ENCODE measurements around the gene CHRNA4. TPM values are rescaled to one million over a fixed set of nuclear protein-coding genes. Genes with fewer than 3 reads are reported as not detected.

The CHRNA4 gene
- total and polyA plus RNA-seq, 12 donors = 0.06 to 0.57 (median 0.26) TPM; not detected in 5

DNA sequence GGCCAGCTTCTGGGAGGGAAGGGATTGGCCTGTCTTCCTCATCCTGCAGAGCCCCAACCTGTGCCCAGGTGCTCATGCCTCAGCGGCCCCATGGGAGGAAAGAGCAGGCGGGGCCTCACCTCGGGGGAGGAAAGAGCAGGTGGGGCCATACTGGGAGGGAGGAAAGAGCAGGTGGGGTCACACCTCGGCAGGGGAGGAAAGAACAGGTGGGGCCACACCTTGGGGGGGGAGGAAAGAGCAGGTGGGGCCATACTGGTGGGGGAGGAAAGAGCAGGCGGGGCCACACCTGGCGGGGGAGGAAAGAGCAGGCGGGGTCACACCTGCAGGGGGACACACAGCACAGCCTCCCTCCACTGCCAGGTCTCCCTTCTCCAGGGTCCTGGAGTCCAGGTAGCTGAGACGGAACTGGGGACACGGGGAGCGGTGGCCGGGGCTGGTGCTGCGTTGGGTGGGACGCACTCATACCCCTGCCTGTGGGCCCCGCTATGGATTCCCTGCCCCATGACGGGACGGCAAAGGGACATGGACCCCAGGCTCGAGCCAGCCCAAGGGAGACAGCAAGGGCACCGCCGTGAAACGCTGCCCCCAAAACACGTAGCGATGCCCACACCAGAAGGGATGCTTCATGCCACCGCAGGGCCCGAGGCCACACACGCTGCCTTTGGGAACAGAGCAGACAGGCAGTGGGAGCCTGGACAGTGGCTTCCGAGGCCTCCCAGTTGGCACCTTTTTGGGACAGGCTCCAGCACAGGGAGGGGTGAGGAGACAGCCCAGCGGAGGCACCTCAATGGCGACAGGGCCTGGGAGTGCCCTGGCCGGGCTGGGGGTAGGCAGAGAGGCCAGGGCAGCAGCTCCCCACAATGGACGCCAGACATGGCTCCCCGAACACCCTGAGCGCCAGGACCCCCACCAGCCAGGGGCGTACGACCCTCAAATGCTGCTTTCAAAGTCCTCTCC, 43.3 kb upstream of the CHRNA4 start:
- Histone ChIP-seq H3K27ac (no peak overlapping the region), H3K4me1 (replicated peaks in 1 of 2) (no peaks in the 10 kb centered on the region), H3K4me3 (no peak overlapping the region), H3K36me3 (replicated peaks in 1 of 2) (no peaks in the 10 kb centered on the region), H3K9me3 (replicated peaks in 1 of 3) (no peaks in the 10 kb centered on the region), H3K27me3 (no peaks in the 10 kb centered on the region)
- TF ChIP-seq POLR2A (IDR thresholded peaks at IDR 0.05) = no peak
- TF ChIP-seq, protein P1, sequence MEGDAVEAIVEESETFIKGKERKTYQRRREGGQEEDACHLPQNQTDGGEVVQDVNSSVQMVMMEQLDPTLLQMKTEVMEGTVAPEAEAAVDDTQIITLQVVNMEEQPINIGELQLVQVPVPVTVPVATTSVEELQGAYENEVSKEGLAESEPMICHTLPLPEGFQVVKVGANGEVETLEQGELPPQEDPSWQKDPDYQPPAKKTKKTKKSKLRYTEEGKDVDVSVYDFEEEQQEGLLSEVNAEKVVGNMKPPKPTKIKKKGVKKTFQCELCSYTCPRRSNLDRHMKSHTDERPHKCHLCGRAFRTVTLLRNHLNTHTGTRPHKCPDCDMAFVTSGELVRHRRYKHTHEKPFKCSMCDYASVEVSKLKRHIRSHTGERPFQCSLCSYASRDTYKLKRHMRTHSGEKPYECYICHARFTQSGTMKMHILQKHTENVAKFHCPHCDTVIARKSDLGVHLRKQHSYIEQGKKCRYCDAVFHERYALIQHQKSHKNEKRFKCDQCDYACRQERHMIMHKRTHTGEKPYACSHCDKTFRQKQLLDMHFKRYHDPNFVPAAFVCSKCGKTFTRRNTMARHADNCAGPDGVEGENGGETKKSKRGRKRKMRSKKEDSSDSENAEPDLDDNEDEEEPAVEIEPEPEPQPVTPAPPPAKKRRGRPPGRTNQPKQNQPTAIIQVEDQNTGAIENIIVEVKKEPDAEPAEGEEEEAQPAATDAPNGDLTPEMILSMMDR (IDR thresholded peaks at IDR 0.05) = no peak
- DNase-seq = no peak
- WGBS, 4 donors = 75 to 78% (median 75%) methylated on average over 13 to 34 of the region's 34 CpGs
- intact Hi-C loops (cut with DNase I) = no loop called here

DNA sequence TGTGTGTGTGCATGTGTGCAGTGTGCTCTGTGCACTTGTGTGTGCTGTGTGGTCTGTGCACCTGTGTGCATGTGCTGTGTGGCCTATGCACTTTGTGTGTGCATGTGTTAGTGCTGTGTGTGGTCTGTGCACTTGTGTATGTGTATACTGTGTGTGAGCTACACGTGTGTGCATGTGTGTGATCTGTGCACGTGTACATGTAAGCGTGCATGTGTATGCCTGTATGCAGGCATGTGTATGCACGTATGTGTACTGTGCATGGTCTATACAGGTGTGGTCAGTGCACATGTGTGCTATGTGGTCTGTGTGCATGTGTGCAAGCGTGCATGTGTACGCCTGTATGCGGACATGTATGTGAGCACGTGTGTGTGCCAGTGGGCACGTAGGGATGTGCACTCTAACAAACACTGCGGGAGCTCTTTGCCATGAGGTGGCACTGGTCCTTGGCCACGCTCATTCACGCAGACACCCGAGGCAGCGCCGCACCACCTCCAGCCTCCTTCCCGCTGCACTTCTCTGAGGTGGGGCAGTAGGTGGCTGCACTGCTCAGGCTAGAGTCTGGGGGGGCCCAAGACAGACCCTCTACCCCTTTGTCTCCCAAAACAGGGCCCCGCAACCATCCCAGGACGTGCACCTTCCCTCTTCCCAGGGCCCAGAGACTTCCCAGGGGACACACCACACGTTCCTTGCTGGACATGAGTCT, 42.4 kb upstream of the CHRNA4 start:
- no peaks in the 10 kb centered on the region for H3K27me3 ChIP-seq
- TF ChIP-seq POLR2A (IDR thresholded peaks at IDR 0.05) = no peak
- TF ChIP-seq, protein P1 (IDR thresholded peaks at IDR 0.05) = no peak
- intact Hi-C loops (cut with DNase I) = no loop called here
- H3K27ac ChIP-seq = no peak overlapping the region
- no peaks in the 10 kb centered on the region for H3K9me3 ChIP-seq (replicated peaks in 1 of 3)
- no peak overlapping the region for H3K4me3 ChIP-seq
- 74 to 84% (median 78%) methylated on average over 13 to 19 of the region's 19 CpGs for WGBS, 4 donors
- no peak for DNase-seq
- H3K36me3 ChIP-seq (replicated peaks in 1 of 2) = no peaks in the 10 kb centered on the region
- H3K4me1 ChIP-seq (replicated peaks in 1 of 2) = no peaks in the 10 kb centered on the region

DNA sequence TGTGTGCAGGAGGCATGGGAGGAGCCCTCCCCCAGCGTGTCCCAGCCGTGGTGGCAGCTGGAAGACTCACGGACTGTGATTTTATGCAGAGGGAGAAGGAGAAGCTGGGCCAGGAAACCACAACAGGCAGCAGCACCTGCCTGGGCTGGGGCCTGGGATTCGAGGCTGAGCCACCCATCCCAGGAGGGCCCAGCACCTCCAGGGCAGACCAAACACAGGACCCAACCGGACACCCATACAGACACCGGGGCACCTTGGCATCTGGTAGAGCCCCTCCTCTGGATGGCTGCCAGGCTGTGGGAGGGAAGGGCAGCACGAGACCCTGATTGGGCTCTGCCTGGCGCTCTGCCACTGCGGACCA, 41.7 kb upstream of the CHRNA4 start:
- no peak overlapping the region for H3K27ac ChIP-seq
- WGBS, 4 donors = 5 to 42% (median 29%) methylated on average over 3 to 9 of the region's 9 CpGs
- no peak for TF ChIP-seq POLR2A (IDR thresholded peaks at IDR 0.05)
- TF ChIP-seq, protein P1 (IDR thresholded peaks at IDR 0.05) = no peak
- no peak overlapping the region for H3K4me3 ChIP-seq
- DNase-seq = no peak
- no peaks in the 10 kb centered on the region for H3K9me3 ChIP-seq (replicated peaks in 1 of 3)
- intact Hi-C loops (cut with DNase I) = no loop called here
- no peaks in the 10 kb centered on the region for H3K4me1 ChIP-seq (replicated peaks in 1 of 2)
- H3K36me3 ChIP-seq (replicated peaks in 1 of 2) = no peaks in the 10 kb centered on the region
- H3K27me3 ChIP-seq = no peaks in the 10 kb centered on the region

DNA sequence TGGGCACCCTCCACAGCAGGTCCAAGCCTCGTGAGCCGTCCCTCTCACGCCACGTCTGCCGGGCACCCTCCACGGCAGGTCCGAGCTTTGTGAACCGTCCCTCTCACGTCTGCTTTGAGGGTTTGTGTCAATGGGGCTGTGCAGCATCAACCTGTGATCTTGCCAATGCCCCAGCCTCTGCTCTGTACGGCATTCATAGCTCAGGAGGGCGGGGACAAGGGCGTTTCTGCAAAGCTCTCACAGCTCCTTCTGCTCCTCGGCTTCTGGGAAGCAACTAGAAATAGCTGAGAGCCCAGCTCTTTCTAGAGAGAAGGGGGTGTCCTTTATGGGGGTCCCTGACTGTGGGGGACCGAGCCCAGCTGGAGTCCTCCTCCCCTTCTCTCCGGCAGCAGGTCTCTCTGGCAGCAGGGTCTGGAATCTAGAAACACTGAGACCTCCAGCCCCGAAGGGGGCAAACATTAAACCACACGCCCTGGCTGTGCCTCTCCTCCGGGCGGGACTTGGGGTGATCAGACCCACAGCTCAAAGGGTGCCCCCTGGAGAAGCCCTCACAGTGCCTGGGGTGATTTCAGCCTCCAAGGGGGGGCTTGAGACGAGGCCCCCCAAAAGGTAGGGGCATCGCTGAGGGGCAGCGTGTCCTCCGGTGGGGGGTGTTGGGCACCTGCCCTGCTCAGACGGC, 41.2 kb upstream of the CHRNA4 start:
- H3K27me3 ChIP-seq = no peaks in the 10 kb centered on the region
- no peak overlapping the region for H3K4me3 ChIP-seq
- H3K4me1 ChIP-seq (replicated peaks in 1 of 2) = no peaks in the 10 kb centered on the region
- no peaks in the 10 kb centered on the region for H3K9me3 ChIP-seq (replicated peaks in 1 of 3)
- 45 to 67% (median 56%) methylated on average over 13 to 24 of the region's 24 CpGs for WGBS, 4 donors
- H3K27ac ChIP-seq = no peak overlapping the region
- intact Hi-C loops (cut with DNase I) = no loop called here
- H3K36me3 ChIP-seq (replicated peaks in 1 of 2) = no peaks in the 10 kb centered on the region
- no peak for TF ChIP-seq POLR2A (IDR thresholded peaks at IDR 0.05)
- TF ChIP-seq, protein P1 (IDR thresholded peaks at IDR 0.05) = no peak
- DNase-seq = no peak
